K562 (cell line): ENCODE measurements around the gene FXYD3. TPM values are rescaled to one million over a fixed set of nuclear protein-coding genes. Genes with fewer than 3 reads are reported as not detected.

ENCODE experiments used
- CBFB ChIP-seq: sonication (generic); formaldehyde crosslinking; IDR thresholded peaks from 2 replicates; pipeline ENCODE4 v1.4.0; 2020; ENCODE audit warnings: mild to moderate bottlenecking, missing genetic modification reagents
- CBX8 ChIP-seq: fragments of 200-600 bp; sonication (generic); IDR thresholded peaks from 2 replicates; pipeline ENCODE4 v1.6.1; 2012; ENCODE audit warnings: borderline replicate concordance, mixed run types, low read depth, mild to moderate bottlenecking, moderate library complexity, mixed read lengths, low read length, control low read depth, inconsistent platforms; ENCODE audit not compliant: poor library complexity, severe bottlenecking; ENCODE audit errors: extremely low read depth
- ETS2 ChIP-seq: IDR thresholded peaks from 2 replicates; pipeline ENCODE4 v1.6.1; 2016; ENCODE audit warnings: borderline replicate concordance, missing genetic modification characterization, mild to moderate bottlenecking, moderate library complexity, missing compliant biosample characterization; ENCODE audit not compliant: poor library complexity, severe bottlenecking
- FIP1L1 ChIP-seq: fragments of 200-400 bp; formaldehyde crosslinking; IDR thresholded peaks from 2 replicates; pipeline ENCODE4 v1.6.1; 2018; ENCODE audit warnings: mild to moderate bottlenecking, low read depth, low read length; ENCODE audit not compliant: poor library complexity, severe bottlenecking
- HDAC3 ChIP-seq: fragments of 450-650 bp; IDR thresholded peaks from 2 replicates; pipeline ENCODE4 v1.6.1; 2018; ENCODE audit warnings: borderline replicate concordance, mild to moderate bottlenecking, moderate library complexity; ENCODE audit not compliant: partially characterized antibody
- JUND ChIP-seq, 2 experiments: IDR thresholded peaks; 2 replicates in 1 of 2; 3 replicates in 1 of 2; pipeline ENCODE4 v1.6.1; 2011; ENCODE audit warnings: borderline replicate concordance in 2 of 2, low read depth in 2 of 2, low read length in 2 of 2, improper control_type of control experiment in 1 of 2, missing biosample characterization in 1 of 2, missing genetic modification characterization in 1 of 2, missing genetic modification reagents in 1 of 2
- LARP7 ChIP-seq: fragments of 450-650 bp; IDR thresholded peaks from 2 replicates; pipeline ENCODE4 v1.6.1; 2016
- MAFG ChIP-seq: fragments of 450-650 bp; conservative IDR thresholded peaks from 2 replicates; pipeline ENCODE4 v1.6.1; 2016; ENCODE audit warnings: missing genetic modification characterization, missing compliant biosample characterization
- NR2C1 ChIP-seq, 2 experiments: fragments of 450-650 bp; IDR thresholded peaks; 2 replicates each; pipeline ENCODE4 v1.6.1; 2017; ENCODE audit warnings: mild to moderate bottlenecking in 2 of 2, antibody characterized with exemption in 1 of 2, inconsistent platforms in 1 of 2, missing compliant biosample characterization in 1 of 2, missing genetic modification characterization in 1 of 2
- PPARD ChIP-seq: fragments of 250-450 bp; sonication (Bioruptor Pico); IDR thresholded peaks from 2 replicates; pipeline ENCODE4 v1.8.0; 2022; ENCODE audit warnings: inconsistent platforms, mild to moderate bottlenecking, moderate library complexity
- RAD21 ChIP-seq, 2 experiments: fragments of 250-450 bp in 1 of 2; fragments of 450-650 bp in 1 of 2; sonication (Bioruptor Pico) in 1 of 2; formaldehyde crosslinking in 1 of 2; IDR thresholded peaks in 1 of 2; conservative IDR thresholded peaks in 1 of 2; 2 replicates each; pipeline versions ENCODE4 v1.4.0 to v1.8.0; 2020 to 2022; ENCODE audit warnings: mild to moderate bottlenecking in 2 of 2, moderate library complexity in 1 of 2
- RAD51 ChIP-seq: fragments of 450-650 bp; IDR thresholded peaks from 2 replicates; pipeline ENCODE4 v1.7.1; 2016; ENCODE audit warnings: low read depth, mild to moderate bottlenecking, borderline replicate concordance
- RBBP5 ChIP-seq: fragments of 200-600 bp; sonication (generic); IDR thresholded peaks from 2 replicates; pipeline ENCODE4 v1.6.1; 2012; ENCODE audit warnings: borderline replicate concordance, mild to moderate bottlenecking, low read length, control low read depth, inconsistent platforms; ENCODE audit not compliant: insufficient read depth, poor library complexity, severe bottlenecking
- SETDB1 ChIP-seq: IDR thresholded peaks from one replicate; pipeline ENCODE4 v1.6.1; 2012; ENCODE audit warnings: low read length, control low read depth, inconsistent platforms
- SP2 ChIP-seq: IDR thresholded peaks from 2 replicates; pipeline ENCODE4 v1.6.1; 2011; ENCODE audit warnings: mild to moderate bottlenecking, low read depth, low read length, moderate library complexity; ENCODE audit not compliant: poor library complexity, severe bottlenecking; ENCODE audit errors: extremely low read depth
- SRF ChIP-seq, 2 experiments: fragments of 250-450, 450-650 bp in 1 of 2; sonication (Bioruptor Pico) in 1 of 2; sonication (generic) in 1 of 2; formaldehyde crosslinking; IDR thresholded peaks; 2 replicates each; pipeline versions ENCODE4 v1.5.0 to v1.5.1; 2020 to 2022; ENCODE audit warnings: mild to moderate bottlenecking in 1 of 2, missing genetic modification reagents in 1 of 2
- ZNF79 ChIP-seq: fragments of 250-450 bp; sonication (Bioruptor Pico); IDR thresholded peaks from 2 replicates; pipeline ENCODE4 v1.4.0; 2020; ENCODE audit warnings: low read depth, mild to moderate bottlenecking, moderate library complexity
- polyA plus RNA-seq, 8 experiments: library from polyadenylated mRNA; depleted of rRNA in 4 of 8; stranded (reverse) in 5 of 8; unstranded in 3 of 8; fragments of >200 nt; fragmentation: Nextera tagmentation in 2 of 8; fragmentation: Illumina TruSeq in 1 of 8; extraction: Ambion mirVana in 2 of 8; extraction: Trizol in 1 of 8; gene quantifications; 2 replicates each; pipeline versions ENCODE4 v1.2.1 to v1.2.3, GENCODE V29; 2011 to 2014; ENCODE audit warnings: inconsistent platforms in 1 of 8, missing spikeins in 1 of 8
- total RNA-seq, 7 experiments: library from RNA; depleted of rRNA in 6 of 7; stranded (reverse); fragments of >200 nt in 6 of 7; fragmentation: Illumina TruSeq in 2 of 7; extraction: Trizol in 2 of 7; gene quantifications; 2 replicates each; pipeline versions ENCODE4 v1.2.1 to v1.2.3, GENCODE V29; 2011 to 2021; ENCODE audit warnings: low replicate concordance in 1 of 7
- TF ChIP-seq, protein P1 (sequence below): sonication (generic); formaldehyde crosslinking; IDR thresholded peaks from 2 replicates; pipeline ENCODE4 v1.8.0; 2022; ENCODE audit warnings: missing genetic modification reagents, mild to moderate bottlenecking, borderline replicate concordance
- TF ChIP-seq, protein P2 (sequence below): sonication (generic); formaldehyde crosslinking; IDR thresholded peaks from 2 replicates; pipeline ENCODE4 v1.8.0; 2023; ENCODE audit warnings: mild to moderate bottlenecking, missing genetic modification reagents
- TF ChIP-seq, protein P3 (sequence below): fragments of 450-650 bp; conservative IDR thresholded peaks from 2 replicates; pipeline ENCODE4 v1.6.1; 2016; ENCODE audit warnings: missing genetic modification characterization, low read depth, mild to moderate bottlenecking, missing compliant biosample characterization, moderate library complexity

Gene FXYD3
- total and polyA plus RNA-seq, 9 of the 15 experiments (the other 6 are each of a cell fraction or from before 2014, with no cell fraction given), result 0.24 TPM; not detected in 8

DNA sequence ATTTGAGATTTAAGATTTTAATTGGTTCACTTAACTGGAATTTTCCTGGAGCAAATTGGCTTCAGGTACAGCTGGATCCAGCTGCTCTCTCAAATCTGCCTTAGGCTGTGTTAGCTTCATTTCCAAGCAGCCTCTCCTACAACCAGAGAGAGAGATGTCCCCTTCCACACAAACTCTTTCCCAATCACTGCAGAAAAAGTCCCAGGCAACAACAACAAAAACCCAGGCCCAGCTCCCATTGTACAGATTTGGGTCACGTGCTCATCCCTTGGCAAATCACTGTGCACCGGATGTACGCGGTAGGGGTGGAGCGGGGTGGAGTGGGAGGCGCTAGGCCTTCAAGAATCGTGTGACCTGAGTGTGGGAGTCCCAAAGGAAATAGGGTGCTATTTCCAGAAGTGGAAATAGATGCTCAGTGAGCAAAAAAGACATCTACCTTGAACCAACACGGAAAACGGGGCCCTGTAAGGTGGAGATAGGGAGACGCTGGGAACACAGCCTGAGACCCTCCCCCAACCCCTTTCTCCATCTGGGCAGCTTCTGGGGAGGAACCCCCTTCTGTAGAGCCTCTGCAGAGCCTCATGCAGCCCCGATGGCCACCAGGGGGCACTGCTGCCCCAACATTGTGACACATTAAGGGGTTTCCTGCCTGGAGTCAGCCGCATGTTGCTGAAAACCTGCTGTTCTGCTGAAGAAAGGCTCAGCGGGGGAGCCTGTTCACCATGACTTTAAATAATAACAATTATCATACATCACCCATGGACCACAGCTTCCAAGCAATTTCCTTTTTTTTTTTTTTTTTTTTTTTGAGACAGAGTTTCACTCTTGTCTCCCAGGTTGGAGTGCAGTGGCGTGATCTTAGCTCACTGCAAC lies 48.7 kb upstream of the FXYD3 start (continued):
- TF ChIP-seq SP2 (no peak), SRF (CRISPR knock-in tag; IDR thresholded peaks at IDR 0.05) (peak in 1 of 2 experiments; percentile 48; a peak in 2 of 4 replicates), ETS2 (no peak), JUND (IDR thresholded peaks at IDR 0.05; ENCODE audit: borderline replicate concordance, low read depth, low read length) (peak; percentile 37; the same call in 1 of the 2 replicates), JUND (tag; IDR thresholded peaks at IDR 0.05; ENCODE audit: borderline replicate concordance, low read depth, low read length) (no peak), ZNF79 (CRISPR knock-in tag) (no peak), FIP1L1 (no peak), CBFB (CRISPR knock-in tag) (no peak), MAFG (tag) (no peak), RAD21 (CRISPR knock-in tag; conservative IDR thresholded peaks at IDR 0.05 in 1 of 2, IDR thresholded peaks at IDR 0.05 in 1 of 2) (peak; percentile 70 to 90), PPARD (CRISPR knock-in tag) (no peak), HDAC3 (no peak), SETDB1 (no peak), RAD51 (peak; percentile 97), RBBP5 (no peak), LARP7 (no peak), CBX8 (no peak), NR2C1 (IDR thresholded peaks at IDR 0.05) (no peak), NR2C1 (tag; IDR thresholded peaks at IDR 0.05) (no peak)
- TF ChIP-seq, protein P1, sequence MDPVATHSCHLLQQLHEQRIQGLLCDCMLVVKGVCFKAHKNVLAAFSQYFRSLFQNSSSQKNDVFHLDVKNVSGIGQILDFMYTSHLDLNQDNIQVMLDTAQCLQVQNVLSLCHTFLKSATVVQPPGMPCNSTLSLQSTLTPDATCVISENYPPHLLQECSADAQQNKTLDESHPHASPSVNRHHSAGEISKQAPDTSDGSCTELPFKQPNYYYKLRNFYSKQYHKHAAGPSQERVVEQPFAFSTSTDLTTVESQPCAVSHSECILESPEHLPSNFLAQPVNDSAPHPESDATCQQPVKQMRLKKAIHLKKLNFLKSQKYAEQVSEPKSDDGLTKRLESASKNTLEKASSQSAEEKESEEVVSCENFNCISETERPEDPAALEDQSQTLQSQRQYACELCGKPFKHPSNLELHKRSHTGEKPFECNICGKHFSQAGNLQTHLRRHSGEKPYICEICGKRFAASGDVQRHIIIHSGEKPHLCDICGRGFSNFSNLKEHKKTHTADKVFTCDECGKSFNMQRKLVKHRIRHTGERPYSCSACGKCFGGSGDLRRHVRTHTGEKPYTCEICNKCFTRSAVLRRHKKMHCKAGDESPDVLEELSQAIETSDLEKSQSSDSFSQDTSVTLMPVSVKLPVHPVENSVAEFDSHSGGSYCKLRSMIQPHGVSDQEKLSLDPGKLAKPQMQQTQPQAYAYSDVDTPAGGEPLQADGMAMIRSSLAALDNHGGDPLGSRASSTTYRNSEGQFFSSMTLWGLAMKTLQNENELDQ (CRISPR knock-in tag), result no peak
- TF ChIP-seq, protein P2, sequence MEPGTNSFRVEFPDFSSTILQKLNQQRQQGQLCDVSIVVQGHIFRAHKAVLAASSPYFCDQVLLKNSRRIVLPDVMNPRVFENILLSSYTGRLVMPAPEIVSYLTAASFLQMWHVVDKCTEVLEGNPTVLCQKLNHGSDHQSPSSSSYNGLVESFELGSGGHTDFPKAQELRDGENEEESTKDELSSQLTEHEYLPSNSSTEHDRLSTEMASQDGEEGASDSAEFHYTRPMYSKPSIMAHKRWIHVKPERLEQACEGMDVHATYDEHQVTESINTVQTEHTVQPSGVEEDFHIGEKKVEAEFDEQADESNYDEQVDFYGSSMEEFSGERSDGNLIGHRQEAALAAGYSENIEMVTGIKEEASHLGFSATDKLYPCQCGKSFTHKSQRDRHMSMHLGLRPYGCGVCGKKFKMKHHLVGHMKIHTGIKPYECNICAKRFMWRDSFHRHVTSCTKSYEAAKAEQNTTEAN (CRISPR knock-in tag), result no peak
- TF ChIP-seq, protein P3, sequence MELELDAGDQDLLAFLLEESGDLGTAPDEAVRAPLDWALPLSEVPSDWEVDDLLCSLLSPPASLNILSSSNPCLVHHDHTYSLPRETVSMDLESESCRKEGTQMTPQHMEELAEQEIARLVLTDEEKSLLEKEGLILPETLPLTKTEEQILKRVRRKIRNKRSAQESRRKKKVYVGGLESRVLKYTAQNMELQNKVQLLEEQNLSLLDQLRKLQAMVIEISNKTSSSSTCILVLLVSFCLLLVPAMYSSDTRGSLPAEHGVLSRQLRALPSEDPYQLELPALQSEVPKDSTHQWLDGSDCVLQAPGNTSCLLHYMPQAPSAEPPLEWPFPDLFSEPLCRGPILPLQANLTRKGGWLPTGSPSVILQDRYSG (tag), result no peak
